H9 (cell line): Measurements from ENCODE around the gene KRTAP5-11. TPM values are rescaled to one million over a fixed set of nuclear protein-coding genes. Genes with fewer than 3 reads are reported as not detected.

Experiments
- DNase-seq: peaks from one replicate; pipeline ENCODE4 v3.0.0-alpha.2; 2017
- H2AFZ ChIP-seq: one replicate; pipeline ENCODE4 v1.6.1; 2013; ENCODE audit warnings: mild to moderate bottlenecking, low read length, control low read depth, moderate library complexity
- H2AK5ac ChIP-seq: 2 replicates; pipeline ENCODE4 v1.6.1; 2013; ENCODE audit warnings: low read length, control low read depth, mixed read lengths; ENCODE audit not compliant: insufficient read length
- H2BK120ac ChIP-seq: one replicate; pipeline ENCODE4 v1.6.1; 2013; ENCODE audit warnings: low read depth, mild to moderate bottlenecking, low read length, control low read depth, inconsistent platforms; ENCODE audit not compliant: poor library complexity, severe bottlenecking
- H2BK12ac ChIP-seq: 2 replicates; pipeline ENCODE4 v1.6.1; 2013; ENCODE audit warnings: low read length, control low read depth, mixed read lengths, low read depth; ENCODE audit not compliant: insufficient read length
- H2BK15ac ChIP-seq: 2 replicates; pipeline ENCODE4 v1.6.1; 2013; ENCODE audit warnings: low read depth, low read length, control low read depth
- H2BK20ac ChIP-seq: one replicate; pipeline ENCODE4 v1.6.1; 2013; ENCODE audit warnings: low read depth, mild to moderate bottlenecking, low read length, control low read depth, inconsistent platforms; ENCODE audit not compliant: poor library complexity, severe bottlenecking
- H2BK5ac ChIP-seq: 2 replicates; pipeline ENCODE4 v1.6.1; 2013; ENCODE audit warnings: low read length, control low read depth, mixed read lengths; ENCODE audit not compliant: insufficient read length
- H3K14ac ChIP-seq: 2 replicates; pipeline ENCODE4 v1.6.1; 2013; ENCODE audit warnings: low read length, control low read depth; ENCODE audit not compliant: insufficient read depth
- H3K18ac ChIP-seq: 2 replicates; pipeline ENCODE4 v1.6.1; 2013; ENCODE audit warnings: low read depth, mild to moderate bottlenecking, mixed read lengths, low read length, control low read depth; ENCODE audit not compliant: insufficient read length
- H3K23ac ChIP-seq: 2 replicates; pipeline ENCODE4 v1.6.1; 2013; ENCODE audit warnings: low read length, control low read depth, mixed read lengths, low read depth; ENCODE audit not compliant: insufficient read length
- H3K23me2 ChIP-seq: 2 replicates; pipeline ENCODE4 v1.6.1; 2013; ENCODE audit warnings: low read depth, mild to moderate bottlenecking, mixed read lengths, low read length, control low read depth; ENCODE audit not compliant: insufficient read length, poor library complexity, severe bottlenecking
- H3K27ac ChIP-seq: 2 replicates; pipeline ENCODE4 v1.5.1; 2013; ENCODE audit warnings: low read length, control low read depth, mixed read lengths, low read depth; ENCODE audit not compliant: insufficient read length
- H3K27me3 ChIP-seq: 2 replicates; pipeline ENCODE4 v1.6.1; 2013; ENCODE audit warnings: low read length, control low read depth, inconsistent platforms; ENCODE audit not compliant: insufficient read depth
- H3K4ac ChIP-seq: 2 replicates; pipeline ENCODE4 v1.6.1; 2013; ENCODE audit warnings: low read depth, mild to moderate bottlenecking, control low read depth, inconsistent platforms, low read length, moderate library complexity
- H3K4me1 ChIP-seq: 2 replicates; pipeline ENCODE4 v1.6.1; 2013; ENCODE audit warnings: low read length, control low read depth, inconsistent platforms; ENCODE audit not compliant: insufficient read depth
- H3K4me2 ChIP-seq: 2 replicates; pipeline ENCODE4 v1.6.1; 2013; ENCODE audit warnings: low read length, control low read depth, mixed read lengths; ENCODE audit not compliant: insufficient read length, insufficient read depth
- H3K56ac ChIP-seq: 2 replicates; pipeline ENCODE4 v1.6.1; 2013; ENCODE audit warnings: low read depth, mild to moderate bottlenecking, mixed read lengths, low read length, control low read depth; ENCODE audit not compliant: insufficient read length
- H3K79me1 ChIP-seq: 2 replicates; pipeline ENCODE4 v1.6.1; 2013; ENCODE audit warnings: low read depth, mild to moderate bottlenecking, moderate library complexity, low read length, control low read depth, inconsistent platforms; ENCODE audit not compliant: insufficient read depth, poor library complexity, severe bottlenecking
- H3K79me2 ChIP-seq: 2 replicates; pipeline ENCODE4 v1.6.1; 2013; ENCODE audit warnings: low read length, control low read depth, inconsistent platforms; ENCODE audit not compliant: insufficient read depth
- H3K9ac ChIP-seq: 2 replicates; pipeline ENCODE4 v1.6.1; 2013; ENCODE audit warnings: low read length, control low read depth, mixed read lengths; ENCODE audit not compliant: insufficient read length; ENCODE audit errors: extremely low read depth
- H3K9me3 ChIP-seq: one replicate; pipeline ENCODE4 v1.6.1; 2013; ENCODE audit warnings: low read depth, low read length, inconsistent platforms; ENCODE audit not compliant: control insufficient read depth
- H3T11ph ChIP-seq: one replicate; pipeline ENCODE4 v1.6.1; 2013; ENCODE audit warnings: mild to moderate bottlenecking, low read length, control low read depth, inconsistent platforms
- H4K20me1 ChIP-seq: one replicate; pipeline ENCODE4 v1.6.1; 2013; ENCODE audit not compliant: control insufficient read depth, insufficient read length, insufficient read depth
- H4K5ac ChIP-seq: 2 replicates; pipeline ENCODE4 v1.6.1; 2013; ENCODE audit warnings: low read depth, mild to moderate bottlenecking, mixed read lengths, low read length, control low read depth; ENCODE audit not compliant: insufficient read length
- H4K8ac ChIP-seq: replicated peaks from 2 replicates; pipeline ENCODE4 v1.6.1; 2013; ENCODE audit warnings: low read length, control low read depth, mixed read lengths, low read depth; ENCODE audit not compliant: insufficient read length
- H4K91ac ChIP-seq: 2 replicates; pipeline ENCODE4 v1.6.1; 2013; ENCODE audit warnings: low read depth, mild to moderate bottlenecking, moderate library complexity, mixed read lengths, low read length, control low read depth; ENCODE audit not compliant: insufficient read length
- H3K27ac Mint-ChIP-seq, 3 experiments: 2 replicates in 2 of 3; 3 replicates in 1 of 3; pipeline ENCODE4 v1.8.0; 2020 to 2021; ENCODE audit warnings: mixed read lengths in 3 of 3, mild to moderate bottlenecking in 1 of 3, moderate library complexity in 1 of 3
- H3K27me3 Mint-ChIP-seq: 2 replicates; pipeline ENCODE4 v1.8.0; 2021; ENCODE audit warnings: low read depth, mild to moderate bottlenecking, moderate library complexity, mixed read lengths
- H3K36me3 Mint-ChIP-seq, 3 experiments: 2 replicates in 2 of 3; 3 replicates in 1 of 3; pipeline ENCODE4 v1.8.0; 2020 to 2021; ENCODE audit warnings: low read depth in 3 of 3, mixed read lengths in 3 of 3; ENCODE audit not compliant: insufficient read depth in 1 of 3
- H3K4me1 Mint-ChIP-seq, 2 experiments: 2 replicates each; pipeline ENCODE4 v1.8.0; 2020; ENCODE audit warnings: mixed read lengths in 2 of 2
- H3K4me3 Mint-ChIP-seq, 2 experiments: 2 replicates in 1 of 2; 3 replicates in 1 of 2; pipeline ENCODE4 v1.8.0; 2020 to 2021; ENCODE audit warnings: mild to moderate bottlenecking in 2 of 2, mixed read lengths in 2 of 2, moderate library complexity in 1 of 2
- H3K9me3 Mint-ChIP-seq, 2 experiments: 2 replicates in 1 of 2; 3 replicates in 1 of 2; pipeline ENCODE4 v1.8.0; 2020; ENCODE audit warnings: mild to moderate bottlenecking in 2 of 2, mixed read lengths in 2 of 2, moderate library complexity in 1 of 2
- WGBS: extraction: QIAGEN DNeasy Blood & Tissue Kit; methylation state at CpG from one replicate; pipeline ENCODE4 v1.1.7; 2013; ENCODE audit warnings: missing lambda C conversion rate, low lambda C conversion rate, mixed read lengths; ENCODE audit not compliant: insufficient read length; ENCODE audit errors: extremely low coverage; 5-methylcytosine and 5-hydroxymethylcytosine counted together
- total RNA-seq: library from RNA; stranded (reverse); gene quantifications from 2 replicates; pipeline ENCODE4 v1.2.1, GENCODE V29; 2021
- TF ChIP-seq, protein P1 (sequence below): fragments of 200-600 bp; sonication (generic); conservative IDR thresholded peaks from 3 replicates; pipeline ENCODE4 v1.8.0; 2021; ENCODE audit warnings: antibody characterized with exemption, mild to moderate bottlenecking

Gene KRTAP5-11
- total RNA-seq, 1 experiment from 2014 or later: not detected

GRCh38 chr11:71532036-71532610 lies 50.6 kb downstream of the KRTAP5-11 start:
- H2BK120ac ChIP-seq: no peak overlapping the region
- no peak overlapping the region for H3K14ac ChIP-seq
- no peaks in the 10 kb centered on the region for H3K79me2 ChIP-seq
- H2BK20ac ChIP-seq: no peak overlapping the region
- no peaks in the 10 kb centered on the region for H3K23me2 ChIP-seq
- Mint-ChIP-seq H3K4me3 (no peak overlapping the region), H3K36me3 (no peaks in the 10 kb centered on the region), H3K9me3 (no peaks in the 10 kb centered on the region; a peak in 1 of 5 replicates), H3K27ac (no peak overlapping the region), H3K27me3 (peaks cover 4% of the 10 kb centered on the region), H3K4me1 (no peaks in the 10 kb centered on the region)
- H4K91ac ChIP-seq: no peak overlapping the region
- H4K5ac ChIP-seq: no peak overlapping the region
- H3K4me2 ChIP-seq: no peak overlapping the region
- H2BK5ac ChIP-seq: no peak overlapping the region
- H3K9ac ChIP-seq: no peak overlapping the region
- no peak for DNase-seq
- no peak overlapping the region for H2BK15ac ChIP-seq
- no peak overlapping the region for H3T11ph ChIP-seq
- H3K79me1 ChIP-seq: no peaks in the 10 kb centered on the region
- no peaks in the 10 kb centered on the region for H3K27me3 ChIP-seq
- H3K56ac ChIP-seq: no peak overlapping the region
- H2AFZ ChIP-seq: no peak overlapping the region
- H4K20me1 ChIP-seq: no peaks in the 10 kb centered on the region
- no peak overlapping the region for H2AK5ac ChIP-seq
- no peak overlapping the region for H4K8ac ChIP-seq
- H3K4me1 ChIP-seq: no peaks in the 10 kb centered on the region
- H3K18ac ChIP-seq: no peak overlapping the region
- H3K23ac ChIP-seq: no peak overlapping the region
- H2BK12ac ChIP-seq: no peak overlapping the region
- no CpG with 5 or more reads among the region's 10 CpGs for WGBS
- H3K4ac ChIP-seq: no peak overlapping the region
- H3K27ac ChIP-seq: no peak overlapping the region
- TF ChIP-seq, protein P1, sequence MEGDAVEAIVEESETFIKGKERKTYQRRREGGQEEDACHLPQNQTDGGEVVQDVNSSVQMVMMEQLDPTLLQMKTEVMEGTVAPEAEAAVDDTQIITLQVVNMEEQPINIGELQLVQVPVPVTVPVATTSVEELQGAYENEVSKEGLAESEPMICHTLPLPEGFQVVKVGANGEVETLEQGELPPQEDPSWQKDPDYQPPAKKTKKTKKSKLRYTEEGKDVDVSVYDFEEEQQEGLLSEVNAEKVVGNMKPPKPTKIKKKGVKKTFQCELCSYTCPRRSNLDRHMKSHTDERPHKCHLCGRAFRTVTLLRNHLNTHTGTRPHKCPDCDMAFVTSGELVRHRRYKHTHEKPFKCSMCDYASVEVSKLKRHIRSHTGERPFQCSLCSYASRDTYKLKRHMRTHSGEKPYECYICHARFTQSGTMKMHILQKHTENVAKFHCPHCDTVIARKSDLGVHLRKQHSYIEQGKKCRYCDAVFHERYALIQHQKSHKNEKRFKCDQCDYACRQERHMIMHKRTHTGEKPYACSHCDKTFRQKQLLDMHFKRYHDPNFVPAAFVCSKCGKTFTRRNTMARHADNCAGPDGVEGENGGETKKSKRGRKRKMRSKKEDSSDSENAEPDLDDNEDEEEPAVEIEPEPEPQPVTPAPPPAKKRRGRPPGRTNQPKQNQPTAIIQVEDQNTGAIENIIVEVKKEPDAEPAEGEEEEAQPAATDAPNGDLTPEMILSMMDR: no peak
- no peaks in the 10 kb centered on the region for H3K9me3 ChIP-seq

Other genes with a start within 250 kb of the KRTAP5-11 start
- gene DHCR7, start 134.5 kb downstream of the KRTAP5-11 start, total RNA-seq: 117 and 124 TPM in 2 replicates
- gene NADSYN1, start 129.7 kb downstream of the KRTAP5-11 start, total RNA-seq: 42.0 and 44.2 TPM in 2 replicates
- gene KRTAP5-7, start 55.6 kb downstream of the KRTAP5-11 start, total RNA-seq: not detected in 2 replicates
- gene KRTAP5-8, start 44.9 kb downstream of the KRTAP5-11 start, total RNA-seq: not detected in 2 replicates
- gene KRTAP5-9, start 34.5 kb downstream of the KRTAP5-11 start, total RNA-seq: not detected in 2 replicates
- not detected in 2 replicates for gene KRTAP5-10, start 17.3 kb downstream of the KRTAP5-11 start, total RNA-seq